GM08714 (cell line): ENCODE results near the gene OR2H2.

ENCODE experiments used
- H3K4me3 ChIP-seq: fragments of 200-500 bp; sonication (Bioruptor generic); 2 replicates; pipeline ENCODE4 v1.5.1; 2014; ENCODE audit warnings: mild to moderate bottlenecking, low read length, inconsistent platforms
- ZNF274 ChIP-seq: IDR thresholded peaks from 2 replicates; pipeline ENCODE4 v1.6.1; 2012; ENCODE audit warnings: mild to moderate bottlenecking, low read depth, low read length

Gene OR2H2

GRCh38 chr6:29567541-29567940, 17.4 kb upstream of the OR2H2 start:
- no peak overlapping the region for H3K4me3 ChIP-seq
- TF ChIP-seq ZNF274: no peak

DNA sequence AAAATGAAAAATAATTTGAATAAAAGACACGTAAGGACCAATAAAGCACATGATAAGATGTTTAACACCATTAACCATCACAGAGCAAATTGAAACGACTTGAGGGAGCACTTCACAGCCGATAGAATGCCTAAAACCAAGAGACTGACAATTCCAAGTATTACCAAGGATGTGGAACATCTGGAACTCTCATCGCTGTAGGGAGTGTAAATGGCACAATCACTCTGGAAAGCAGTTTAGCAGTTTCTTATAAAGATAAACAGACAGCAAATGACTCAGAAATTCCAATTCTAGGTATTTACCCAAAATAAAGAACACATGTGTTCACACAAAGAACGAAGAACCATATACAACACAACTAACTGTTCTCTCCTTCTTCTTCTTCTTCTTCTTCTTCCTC, 16.9 kb upstream of the OR2H2 start:
- TF ChIP-seq ZNF274: no peak
- no peak overlapping the region for H3K4me3 ChIP-seq

- no peak overlapping the region for H3K4me3 ChIP-seq
- no peak for TF ChIP-seq ZNF274
Observed at GRCh38 chr6:29576056-29576455, 8.9 kb upstream of the OR2H2 start.

DNA sequence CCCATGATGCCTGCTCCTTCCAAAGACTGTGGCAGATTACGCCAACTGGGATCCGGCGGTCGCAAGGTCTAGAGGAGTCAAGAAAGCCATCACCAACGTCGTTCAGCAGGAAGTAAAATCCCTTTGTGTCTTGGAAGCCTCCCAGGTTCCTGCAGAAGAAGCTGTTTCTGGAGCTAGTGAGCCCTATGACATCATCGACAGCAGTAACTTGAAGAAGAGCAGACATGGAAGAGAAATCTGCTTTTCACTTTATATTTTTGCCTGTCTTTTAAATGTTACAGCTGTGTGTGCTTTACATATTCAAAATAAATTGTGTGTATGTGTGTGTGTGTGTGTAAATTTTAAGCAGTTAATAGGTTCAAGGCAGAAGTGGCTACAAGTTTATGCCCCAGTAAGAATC, 7.4 kb upstream of the OR2H2 start:
- no peak for TF ChIP-seq ZNF274

DNA sequence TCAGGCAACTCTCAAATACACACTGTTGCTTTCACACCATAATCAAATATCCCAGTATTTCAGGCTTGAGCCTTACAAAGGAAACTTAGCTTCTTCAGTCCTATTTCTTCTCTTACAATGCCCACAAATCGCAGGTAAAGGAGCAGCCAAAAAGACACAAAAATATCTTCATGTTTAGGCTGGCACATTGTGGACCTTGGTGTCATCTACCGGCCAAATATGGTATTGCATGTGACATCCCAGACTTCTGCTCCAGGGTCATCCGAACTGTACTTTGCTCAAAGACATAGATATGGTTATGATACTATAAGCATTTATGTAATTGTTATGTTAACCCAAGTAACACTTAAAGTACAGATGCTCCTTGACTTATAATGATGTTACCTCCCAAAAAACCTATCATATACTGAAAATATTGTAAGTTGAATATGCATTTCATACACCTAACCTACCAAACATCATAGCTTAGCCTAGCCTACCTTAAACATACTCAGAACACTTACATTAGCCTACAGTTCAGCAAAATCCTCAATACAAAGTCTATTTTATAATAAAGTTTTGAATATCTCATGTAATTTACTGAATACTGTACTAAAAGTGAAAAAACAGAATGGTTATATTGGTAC, 4.6 kb downstream of the OR2H2 start:
- TF ChIP-seq ZNF274: no peak
- H3K4me3 ChIP-seq: no peak overlapping the region

More for the DNA sequence above, 7.4 kb upstream of the OR2H2 start:
- no peak overlapping the region for H3K4me3 ChIP-seq

DNA sequence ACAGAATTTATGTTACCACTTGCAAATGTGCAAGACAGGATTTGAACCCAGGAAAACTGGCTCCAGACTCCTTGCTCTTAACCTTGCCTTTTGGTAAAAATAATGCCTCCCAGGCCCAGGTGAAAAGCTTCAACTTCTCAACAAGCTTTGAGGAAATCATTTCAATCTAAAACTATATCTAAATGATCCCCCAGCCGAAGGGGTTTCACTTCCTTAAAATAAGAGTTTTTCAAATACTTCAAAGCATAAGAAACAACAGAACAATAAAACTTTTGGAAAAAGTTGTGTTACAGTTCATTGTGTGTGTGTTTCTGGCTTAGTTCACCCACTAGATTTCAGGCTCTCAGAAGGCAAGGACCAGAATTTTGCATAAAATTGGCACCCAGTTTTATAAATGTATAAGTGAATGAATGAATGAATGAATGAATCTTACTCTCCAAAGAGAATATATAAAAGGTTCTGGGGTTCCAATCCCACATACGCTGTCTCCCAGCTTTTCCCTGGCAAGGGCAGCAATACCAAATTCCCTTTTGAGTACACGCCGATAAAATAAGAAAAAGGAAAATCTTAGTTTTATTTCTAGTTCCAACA, 5.4 kb downstream of the OR2H2 start:
- H3K4me3 ChIP-seq: no peak overlapping the region
- TF ChIP-seq ZNF274: no peak

DNA sequence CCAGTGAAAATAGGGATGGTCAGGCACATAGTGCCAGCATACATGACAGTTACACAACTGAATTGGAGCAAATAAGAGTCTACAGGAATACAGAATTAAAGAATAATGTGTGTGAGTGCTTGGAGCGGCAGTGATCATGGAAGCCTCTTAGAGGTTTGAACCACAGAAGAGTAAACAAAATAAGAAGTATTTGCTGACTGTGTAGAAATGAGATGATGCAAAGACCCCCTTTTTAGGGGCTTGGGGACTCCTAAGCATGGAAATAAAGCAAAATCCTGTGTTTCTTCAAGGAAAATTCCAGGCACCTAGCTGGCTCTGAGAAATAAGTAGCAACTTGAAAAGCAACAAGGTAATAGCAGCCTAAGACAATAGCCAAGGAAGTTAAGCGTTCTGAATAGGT, 6.8 kb downstream of the OR2H2 start:
- TF ChIP-seq ZNF274: no peak
- H3K4me3 ChIP-seq: no peak overlapping the region

- no peak overlapping the region for H3K4me3 ChIP-seq
- no peak for TF ChIP-seq ZNF274
Observed at GRCh38 chr6:29593199-29593855, 8.4 kb downstream of the OR2H2 start.

DNA sequence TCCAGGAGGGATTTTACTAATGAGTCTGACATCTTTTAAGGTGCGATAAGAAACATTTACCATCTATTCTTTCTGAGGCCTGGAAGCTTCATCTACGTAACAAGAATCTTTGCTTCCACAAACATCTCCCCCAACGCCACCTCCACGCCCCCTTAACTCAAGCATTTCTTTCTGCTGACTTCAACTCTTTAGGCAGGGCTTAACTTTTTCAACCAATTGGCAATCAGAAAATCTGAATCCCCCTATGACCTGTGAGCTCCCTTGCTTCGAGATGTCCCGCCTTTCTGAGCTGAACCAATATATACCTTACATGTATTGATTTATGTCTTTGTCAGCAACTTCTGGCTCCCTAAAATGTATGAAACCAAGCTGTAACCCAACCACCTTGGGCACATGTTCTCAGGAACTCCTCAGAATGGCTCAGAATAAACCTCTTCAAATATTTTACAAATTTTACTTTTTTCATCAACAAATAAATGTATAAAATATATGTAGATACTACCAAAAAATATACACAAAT, 11.5 kb downstream of the OR2H2 start:
- no peak for TF ChIP-seq ZNF274
- no peak overlapping the region for H3K4me3 ChIP-seq

- no peak overlapping the region for H3K4me3 ChIP-seq
- no peak for TF ChIP-seq ZNF274
Observed at GRCh38 chr6:29597184-29597583, 12.3 kb downstream of the OR2H2 start.

DNA sequence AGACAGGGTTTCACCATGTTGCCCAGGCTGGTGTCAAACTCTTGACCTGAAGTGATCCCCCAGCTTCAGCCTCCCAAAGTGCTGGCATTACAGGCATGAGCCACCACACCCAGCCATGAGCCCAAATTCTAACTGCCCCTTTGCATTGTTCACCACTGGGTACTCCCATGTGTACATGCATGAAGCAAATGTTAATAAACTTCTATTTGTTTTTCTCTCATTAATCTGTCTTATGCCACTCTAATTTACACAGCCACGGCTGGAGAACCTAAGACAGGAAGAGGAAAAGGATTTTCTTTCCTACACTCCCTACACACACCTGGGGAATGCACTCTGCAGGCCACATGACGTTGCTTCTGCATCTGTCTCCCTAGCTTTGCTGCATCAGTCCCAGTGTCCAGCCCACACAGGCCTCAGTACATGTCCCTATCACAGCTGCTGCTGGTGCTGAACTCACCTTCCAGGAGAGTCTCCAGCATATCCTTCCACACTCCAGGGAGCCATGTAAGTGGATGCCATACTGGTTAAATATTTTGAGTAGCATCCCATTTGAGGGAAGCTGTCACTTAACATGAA, 13.3 kb downstream of the OR2H2 start:
- TF ChIP-seq ZNF274: no peak
- no peak overlapping the region for H3K4me3 ChIP-seq

DNA sequence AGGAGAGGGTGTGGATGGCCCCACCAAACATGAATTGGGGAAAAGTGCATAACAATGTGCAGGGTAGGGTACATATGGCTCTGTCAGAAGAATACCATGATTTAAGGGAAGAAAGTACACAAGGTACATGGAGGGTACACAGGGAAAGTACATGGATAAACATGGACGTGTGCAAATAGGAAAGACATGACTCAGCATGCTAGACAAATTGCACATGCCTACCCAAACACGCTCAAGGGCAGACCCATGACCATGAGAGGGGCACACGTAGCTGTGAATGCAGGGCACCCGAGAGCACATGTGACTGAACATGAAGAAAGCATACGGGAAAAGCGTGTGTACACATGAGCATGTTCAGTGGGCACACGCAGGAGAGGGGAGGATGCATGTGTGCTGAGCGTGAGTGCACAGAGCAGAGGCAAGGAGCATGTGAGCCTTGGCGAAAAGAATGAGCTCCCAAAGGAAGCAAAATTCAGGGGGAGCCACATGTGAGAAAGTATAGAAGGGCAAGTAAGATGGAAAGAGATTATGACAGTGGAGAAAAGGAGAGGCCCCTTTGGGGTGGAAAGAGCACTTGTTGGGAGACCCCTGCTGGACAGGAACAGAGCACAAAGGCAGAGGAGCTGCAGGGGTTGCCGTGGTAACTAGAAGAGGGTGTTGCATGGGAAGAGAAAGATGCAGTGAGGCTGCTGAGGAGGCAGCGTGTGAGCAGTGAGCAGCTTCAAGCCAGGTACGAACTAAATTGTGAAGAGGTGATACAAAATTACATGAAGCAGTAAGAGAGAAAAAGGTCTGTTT, 17.8 kb downstream of the OR2H2 start:
- no peak for TF ChIP-seq ZNF274
- no peak overlapping the region for H3K4me3 ChIP-seq

DNA sequence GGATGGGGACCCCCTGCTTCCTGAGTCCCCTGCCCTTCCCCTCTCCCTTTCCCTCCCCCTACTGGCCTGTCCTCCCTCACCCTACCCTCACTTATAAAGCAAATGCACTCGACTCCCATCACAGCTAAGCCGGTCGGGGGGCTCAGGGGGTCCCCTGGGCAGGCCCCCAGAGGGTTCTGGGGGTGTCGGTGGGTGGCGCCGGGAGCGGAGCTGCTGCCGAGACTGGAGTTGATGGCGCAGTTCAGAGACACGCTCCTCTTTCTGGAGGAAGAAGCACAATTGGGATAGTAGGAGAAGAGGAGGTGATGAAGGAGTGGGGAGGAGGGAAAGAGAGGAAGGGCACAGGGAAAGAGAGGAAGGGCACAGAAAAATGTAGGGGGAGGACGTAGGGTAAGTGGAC, 18.5 kb downstream of the OR2H2 start:
- no peak for TF ChIP-seq ZNF274
- H3K4me3 ChIP-seq: no peak overlapping the region

GRCh38 chr6:29603930-29604329, 19.0 kb downstream of the OR2H2 start:
- TF ChIP-seq ZNF274: no peak
- no peak overlapping the region for H3K4me3 ChIP-seq

GRCh38 chr6:29608131-29608530, 23.2 kb downstream of the OR2H2 start:
- no peak overlapping the region for H3K4me3 ChIP-seq
- no peak for TF ChIP-seq ZNF274
